NCI-H146 treated with DMSO at 0.1 percent for 48 hours (cell line): ENCODE data around the gene RNF220.
"Not testable (repeated sequence)": the region's sequence is repeated elsewhere in the genome, so short reads cannot be mapped to it uniquely, and the experiment has no call there.

Source experiments
- DNase-seq: peaks from one replicate; lab custom pipeline; 2025; ENCODE audit not compliant: unreplicated experiment; lab: John Stamatoyannopoulos, UW

The RNF220 gene

DNA sequence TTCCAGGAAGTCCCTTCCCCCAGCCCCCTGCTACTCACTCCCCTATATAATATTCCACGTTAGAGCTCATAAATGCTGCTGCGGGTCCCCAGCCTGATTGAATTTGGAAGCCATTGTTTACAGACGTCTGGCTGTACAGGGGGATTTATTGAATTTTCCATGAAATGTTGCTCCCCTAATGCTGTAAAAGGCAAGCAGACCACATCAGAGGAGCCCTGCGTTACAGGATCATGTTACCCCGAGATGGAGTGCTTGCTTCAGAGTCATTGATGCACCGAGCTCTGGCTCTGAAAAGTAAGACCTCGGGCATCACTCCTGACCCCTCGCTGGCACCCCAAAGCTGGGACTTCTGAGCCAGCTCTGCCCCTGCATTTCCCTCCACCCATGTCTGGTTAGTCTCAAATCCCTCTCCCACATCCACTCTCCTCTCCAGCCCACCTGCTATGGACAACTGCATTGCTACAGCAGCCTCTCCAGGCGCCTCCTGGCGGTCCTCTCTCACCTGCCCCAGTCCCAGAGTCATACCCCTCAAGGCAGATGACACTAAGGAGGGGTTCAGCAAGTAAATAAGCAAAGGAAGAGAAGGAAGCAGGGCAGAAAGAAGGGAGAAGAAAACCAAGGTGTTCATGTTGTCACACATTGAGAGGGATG is 141.5 kb downstream of the RNF220 start:
- DNase-seq = no peak

DNA sequence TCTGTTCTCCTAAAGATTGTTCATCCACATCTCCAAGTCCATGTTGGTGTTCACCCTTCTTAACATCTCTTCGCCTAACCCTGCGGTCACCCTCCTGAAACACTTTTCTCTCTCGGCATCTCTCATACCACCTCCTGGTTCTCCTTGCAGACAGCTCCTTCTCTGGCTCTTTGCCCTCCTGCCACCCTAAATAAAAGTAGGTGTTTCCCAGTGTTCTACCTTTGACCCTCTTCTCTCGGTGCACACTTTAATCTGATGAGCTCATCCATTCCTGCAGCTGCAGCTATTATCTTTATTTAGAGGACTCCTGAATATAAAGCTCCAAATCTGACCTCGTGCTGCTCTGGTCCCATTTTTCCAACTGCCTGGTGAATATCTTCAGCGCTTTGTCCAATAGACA is 142.3 kb downstream of the RNF220 start:
- no peak for DNase-seq

- no peak for DNase-seq
Measured at GRCh38 chr1:44547837-44548236, 142.8 kb downstream of the RNF220 start.

- DNase-seq = no peak
Measured at GRCh38 chr1:44549510-44549909, 144.5 kb downstream of the RNF220 start.

- DNase-seq = no peak
Measured at GRCh38 chr1:44553127-44553758, 148.2 kb downstream of the RNF220 start.

GRCh38 chr1:44553771-44554170 is 148.7 kb downstream of the RNF220 start:
- no peak for DNase-seq

- DNase-seq = no peak
Measured at GRCh38 chr1:44554706-44555105, 149.7 kb downstream of the RNF220 start.

GRCh38 chr1:44557778-44558177 is 152.7 kb downstream of the RNF220 start:
- no peak for DNase-seq

DNA sequence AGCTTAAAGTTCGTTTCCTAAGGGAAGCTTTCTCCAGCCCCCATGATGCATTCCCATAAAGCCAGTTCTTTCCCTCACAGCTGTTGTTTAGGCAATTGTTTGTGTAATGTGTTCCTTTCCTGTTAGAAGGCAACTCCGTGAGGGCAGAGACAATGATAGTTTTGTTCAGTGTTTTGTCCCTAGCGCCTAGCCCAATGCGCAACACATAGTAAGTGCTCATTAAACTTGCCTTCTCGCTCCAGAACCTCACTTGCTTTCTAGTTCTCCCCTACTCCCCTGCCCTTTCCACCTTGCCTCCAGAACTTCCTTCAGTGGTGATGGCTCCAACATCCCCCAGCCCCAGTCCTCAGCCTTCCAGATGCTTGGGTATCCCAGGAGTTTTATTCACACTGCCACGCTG is 153.8 kb downstream of the RNF220 start:
- no peak for DNase-seq

GRCh38 chr1:44559330-44559729 is 154.3 kb downstream of the RNF220 start:
- no peak for DNase-seq

- no peak for DNase-seq
Measured at GRCh38 chr1:44559913-44560312, 154.9 kb downstream of the RNF220 start.

DNA sequence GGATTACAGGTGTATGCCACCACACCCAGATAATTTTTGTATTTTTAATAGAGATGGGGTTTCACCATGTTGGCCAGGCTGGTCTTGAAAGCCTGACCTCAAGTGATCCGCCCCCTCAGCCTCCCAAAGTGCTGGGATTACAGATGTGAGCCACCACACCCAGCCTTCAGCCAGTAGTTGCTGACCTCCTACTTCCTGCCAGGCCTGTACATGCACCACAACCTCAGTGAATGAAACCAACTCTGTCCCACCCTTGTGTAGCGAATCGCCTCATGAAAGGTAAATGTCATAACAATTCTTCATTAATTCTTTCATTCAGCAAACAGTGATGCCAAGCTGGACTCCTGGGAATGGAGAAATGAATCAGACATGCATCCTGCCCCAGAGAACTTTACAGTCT is 155.6 kb downstream of the RNF220 start:
- not testable (repeated sequence) for DNase-seq

DNA sequence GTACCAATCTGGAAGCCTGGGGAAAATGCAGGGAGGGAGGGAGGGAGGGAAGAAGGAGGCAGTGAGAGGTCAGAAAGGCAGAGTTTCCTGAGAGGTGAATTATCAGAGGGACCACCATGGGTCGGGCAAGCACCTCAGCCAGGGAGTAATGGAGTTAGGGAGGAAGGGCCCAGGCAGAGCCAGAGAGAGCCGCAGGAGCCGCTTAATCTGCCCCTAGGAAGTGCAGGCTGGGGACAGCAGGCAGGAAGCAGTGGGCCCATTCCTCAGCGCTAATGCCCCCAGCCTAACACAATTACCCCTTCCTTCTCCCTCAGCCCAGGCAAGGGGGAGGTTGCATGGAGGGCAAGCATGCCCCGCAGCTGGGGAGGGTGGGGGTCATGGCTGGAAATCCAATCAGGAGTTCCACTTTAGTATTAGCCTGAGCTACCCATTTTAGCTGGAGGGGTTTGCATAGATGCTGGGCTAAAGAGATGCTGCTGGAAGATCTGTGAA is 160.2 kb downstream of the RNF220 start:
- DNase-seq = no peak

DNA sequence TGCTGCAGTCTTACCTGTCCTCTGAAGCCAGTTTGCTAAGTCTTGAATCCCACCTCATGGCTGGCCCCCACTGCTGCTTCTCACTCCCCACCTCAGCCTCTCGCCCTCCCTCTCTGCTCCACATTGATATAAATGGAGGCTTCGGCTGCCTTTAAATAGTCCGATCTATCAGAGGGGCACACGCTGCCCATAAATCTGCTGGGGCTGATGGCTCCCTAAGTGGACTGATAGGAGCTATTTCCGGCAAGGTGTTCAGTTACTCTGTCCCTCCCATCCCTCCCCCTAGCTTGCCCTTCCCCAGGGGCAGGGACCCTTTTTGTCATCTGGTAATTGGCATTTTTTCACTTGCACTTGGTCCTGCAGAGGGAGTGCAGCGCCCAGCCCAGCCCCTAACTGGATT is 160.8 kb downstream of the RNF220 start:
- DNase-seq = no peak

DNA sequence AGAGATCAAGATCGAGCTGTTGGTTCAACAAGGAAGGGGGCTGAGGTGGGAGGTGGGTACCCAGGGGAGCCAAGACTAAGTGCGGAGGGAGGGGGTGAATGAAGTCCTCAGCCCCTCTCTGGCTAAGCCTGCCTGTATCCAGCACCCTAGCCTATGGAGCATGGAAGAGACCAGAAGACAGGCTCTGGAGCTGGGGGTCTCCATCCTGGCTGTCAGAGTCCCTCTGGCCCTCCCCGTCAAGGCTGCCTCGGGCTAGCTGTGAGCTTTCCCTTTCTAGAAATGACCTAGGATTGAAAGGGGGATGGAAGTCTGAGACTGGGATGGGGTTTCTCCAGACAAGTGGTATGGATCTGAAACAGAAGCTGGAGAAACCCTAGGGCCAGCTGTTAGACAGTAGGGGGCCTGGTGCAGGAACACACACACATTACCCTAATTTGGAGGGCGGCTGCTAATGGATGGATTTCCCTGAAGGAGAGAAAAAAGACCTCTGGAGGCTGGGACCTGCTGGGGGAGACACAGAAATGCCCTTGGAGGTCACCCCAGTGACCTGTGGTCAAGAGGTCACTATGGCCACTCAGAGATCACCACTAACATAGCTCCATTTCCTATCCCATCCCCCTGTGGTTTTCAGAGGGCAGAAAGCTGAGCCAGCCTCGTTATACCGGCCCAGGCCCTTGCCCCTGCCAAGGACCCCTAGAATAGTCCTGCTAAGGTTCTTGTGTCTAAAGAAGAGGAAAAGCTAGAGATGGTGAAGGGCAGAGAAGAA is 161.4 kb downstream of the RNF220 start:
- no peak for DNase-seq

- no peak for DNase-seq
Measured at GRCh38 chr1:44568128-44568900, 163.3 kb downstream of the RNF220 start.

DNA sequence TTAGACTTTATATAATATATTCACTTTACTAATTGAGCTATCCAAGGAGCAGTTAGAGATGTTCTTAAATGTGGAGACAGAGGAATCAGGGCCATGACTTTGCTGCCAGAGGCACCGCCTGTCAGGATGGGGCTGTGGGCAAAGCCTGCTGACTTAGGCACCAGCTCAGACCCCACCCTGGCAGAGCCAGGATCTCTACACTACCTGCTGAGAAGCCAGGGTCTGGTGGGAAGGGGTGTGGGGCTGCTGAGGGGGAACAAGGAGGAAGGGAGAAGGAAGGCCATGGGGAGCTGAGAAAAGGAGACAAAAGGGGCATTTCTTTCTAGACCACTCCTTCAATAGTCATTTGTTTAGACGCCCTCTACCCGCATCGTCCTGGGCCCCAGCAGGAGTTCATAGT is 164.4 kb downstream of the RNF220 start:
- DNase-seq = no peak

GRCh38 chr1:44571712-44572571 is 166.9 kb downstream of the RNF220 start:
- DNase-seq = no peak

DNA sequence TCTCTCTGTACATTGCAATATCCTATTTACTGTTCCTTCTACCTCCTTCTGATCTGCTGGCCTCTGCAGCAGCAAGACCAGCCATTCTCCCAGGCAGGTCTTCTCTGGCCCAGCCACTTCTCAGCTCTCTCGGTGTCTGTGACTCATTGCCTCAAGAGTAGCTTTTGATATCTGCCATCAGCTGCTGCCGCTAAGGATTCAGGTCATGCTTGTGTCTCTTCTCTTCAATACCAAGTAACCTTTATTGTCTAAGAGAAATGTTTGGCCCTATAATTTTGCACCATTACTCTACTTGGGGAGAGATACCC is 167.5 kb downstream of the RNF220 start:
- no peak for DNase-seq

DNA sequence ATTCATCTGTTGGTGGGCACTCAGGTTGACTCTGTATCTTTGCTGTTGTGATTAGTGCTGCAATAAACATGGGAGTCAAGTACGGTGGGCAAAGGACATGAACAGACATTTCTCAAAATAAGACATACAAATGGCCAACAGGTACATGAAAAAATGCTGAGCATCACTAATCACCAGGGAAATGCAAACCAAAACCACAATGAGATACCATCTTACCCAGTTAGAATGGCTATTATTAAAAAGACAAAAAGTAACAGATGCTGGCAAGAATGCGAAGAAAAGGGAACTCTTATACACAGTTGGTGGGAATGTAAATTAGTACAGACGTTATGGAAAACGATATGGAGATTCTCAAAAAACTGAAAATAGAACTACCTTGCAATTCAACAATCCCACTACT is 170.3 kb downstream of the RNF220 start:
- no peak for DNase-seq
